GM12878 (cell line): ENCODE data around the gene DLGAP5. TPM values are rescaled to one million over a fixed set of nuclear protein-coding genes. Genes with fewer than 3 reads are reported as not detected.

Experiments used
- ATF2 ChIP-seq: IDR thresholded peaks from 2 replicates; pipeline ENCODE4 v1.6.1; 2012; ENCODE audit warnings: low read length, inconsistent platforms
- BACH1 ChIP-seq: fragments of 450-650 bp; IDR thresholded peaks from 2 replicates; pipeline ENCODE4 v1.6.1; 2017; ENCODE audit warnings: mild to moderate bottlenecking, borderline replicate concordance
- CBX3 ChIP-seq: fragments of 200-600 bp; sonication (generic); IDR thresholded peaks from 2 replicates; pipeline ENCODE4 v1.6.1; 2016; ENCODE audit warnings: low read depth, borderline replicate concordance
- ETV6 ChIP-seq, 2 experiments: fragments of 450-650 bp in 1 of 2; IDR thresholded peaks in 1 of 2; conservative IDR thresholded peaks in 1 of 2; 2 replicates each; pipeline ENCODE4 v1.6.1; 2014; ENCODE audit warnings: antibody characterized with exemption in 1 of 2, borderline replicate concordance in 1 of 2, low read depth in 1 of 2, mild to moderate bottlenecking in 1 of 2, moderate library complexity in 1 of 2
- FOS ChIP-seq: IDR thresholded peaks from 3 replicates; pipeline ENCODE4 v1.6.1; 2011; ENCODE audit warnings: borderline replicate concordance; ENCODE audit not compliant: insufficient read length; ENCODE audit errors: extremely low read depth
- IKZF2 ChIP-seq, 2 experiments: fragments of 450-650 bp; IDR thresholded peaks; 2 replicates each; pipeline ENCODE4 v1.6.1; 2017; ENCODE audit warnings: mild to moderate bottlenecking in 2 of 2, moderate library complexity in 2 of 2
- JUNB ChIP-seq: IDR thresholded peaks from 2 replicates; pipeline ENCODE4 v1.6.1; 2016; ENCODE audit warnings: antibody characterized with exemption, mild to moderate bottlenecking
- KLF5 ChIP-seq: fragments of 450-650 bp; IDR thresholded peaks from 2 replicates; pipeline ENCODE4 v1.6.1; 2014; ENCODE audit warnings: mild to moderate bottlenecking; ENCODE audit not compliant: partially characterized antibody
- LARP7 ChIP-seq: fragments of 450-650 bp; IDR thresholded peaks from 2 replicates; pipeline ENCODE4 v1.6.1; 2017; ENCODE audit warnings: mild to moderate bottlenecking
- MEF2B ChIP-seq: fragments of 450-650 bp; IDR thresholded peaks from 2 replicates; pipeline ENCODE4 v1.6.1; 2018; ENCODE audit warnings: mild to moderate bottlenecking, moderate library complexity; ENCODE audit not compliant: partially characterized antibody, poor library complexity, severe bottlenecking
- MTA2 ChIP-seq: fragments of 450-650 bp; IDR thresholded peaks from 2 replicates; pipeline ENCODE4 v1.6.1; 2016; ENCODE audit warnings: low read depth, mild to moderate bottlenecking, moderate library complexity
- NBN ChIP-seq: fragments of 450-650 bp; IDR thresholded peaks from 2 replicates; pipeline ENCODE4 v1.6.1; 2016
- NKRF ChIP-seq: fragments of 450-650 bp; conservative IDR thresholded peaks from 2 replicates; pipeline ENCODE4 v1.6.1; 2017; ENCODE audit warnings: mild to moderate bottlenecking, moderate library complexity
- RAD21 ChIP-seq: IDR thresholded peaks from 2 replicates; pipeline ENCODE4 v1.6.1; 2011; ENCODE audit warnings: mild to moderate bottlenecking, low read depth, low read length, moderate library complexity; ENCODE audit not compliant: insufficient read depth
- RFX5 ChIP-seq: IDR thresholded peaks from 2 replicates; pipeline ENCODE4 v1.6.1; 2011; ENCODE audit warnings: low read depth, low read length, improper control_type of control experiment
- TARDBP ChIP-seq: IDR thresholded peaks from 2 replicates; pipeline ENCODE4 v1.6.1; 2016; ENCODE audit warnings: borderline replicate concordance
- ZBED1 ChIP-seq: IDR thresholded peaks from 2 replicates; pipeline ENCODE4 v1.6.1; 2016; ENCODE audit warnings: borderline replicate concordance
- ZBTB4 ChIP-seq: fragments of 450-650 bp; formaldehyde crosslinking; IDR thresholded peaks from 2 replicates; pipeline ENCODE4 v1.4.0; 2022; ENCODE audit warnings: mild to moderate bottlenecking, moderate library complexity
- ZBTB40 ChIP-seq: fragments of 450-650 bp; IDR thresholded peaks from 2 replicates; pipeline ENCODE4 v1.6.1; 2016; ENCODE audit warnings: mild to moderate bottlenecking, moderate library complexity, borderline replicate concordance
- ZNF622 ChIP-seq: fragments of 450-650 bp; IDR thresholded peaks from 2 replicates; pipeline ENCODE4 v1.6.1; 2017; ENCODE audit warnings: mild to moderate bottlenecking, inconsistent platforms
- polyA plus RNA-seq, 11 experiments: library from polyadenylated mRNA; depleted of rRNA in 4 of 11; unstranded in 6 of 11; stranded (reverse) in 5 of 11; fragments of >200 nt; fragmentation: Nextera tagmentation in 4 of 11; fragmentation: Illumina TruSeq in 1 of 11; extraction: Ambion mirVana in 4 of 11; extraction: Trizol in 1 of 11; gene quantifications; 1 replicate in 1 of 11; 2 replicates in 10 of 11; pipeline versions ENCODE4 v1.2.1 to v1.2.3, GENCODE V29; 2011 to 2016; ENCODE audit warnings: inconsistent platforms in 2 of 11, missing spikeins in 2 of 11, low read depth in 1 of 11
- total RNA-seq, 4 experiments: library from RNA; depleted of rRNA in 3 of 4; stranded (reverse); fragments of >200 nt in 3 of 4; fragmentation: Illumina TruSeq in 1 of 4; extraction: Trizol in 1 of 4; gene quantifications; 2 replicates each; pipeline versions ENCODE4 v1.2.1 to v1.2.3, GENCODE V29; 2013 to 2021

Gene DLGAP5
- total and polyA plus RNA-seq, 10 of the 15 experiments (the other 5 are each of a cell fraction or from before 2014, with no cell fraction given) = 40.9 to 106 (median 67.6) TPM

GRCh38 chr14:55129428-55130195 is 61.8 kb downstream of the DLGAP5 start (continued):
- no peak for TF ChIP-seq ATF2
- no peak for TF ChIP-seq CBX3
- TF ChIP-seq MEF2B = no peak
- TF ChIP-seq JUNB = no peak
- TF ChIP-seq TARDBP = no peak
- TF ChIP-seq RAD21 = no peak
- no peak for TF ChIP-seq NBN
- TF ChIP-seq IKZF2 (IDR thresholded peaks at IDR 0.05) = no peak
- TF ChIP-seq LARP7 = 0 out of 2 replicates have a peak, but pooled peaks have one; percentile 10
- TF ChIP-seq ZBTB40 = no peak
- no peak for TF ChIP-seq ZBED1
- peak; percentile 30; the same call in 1 of the 2 replicates for TF ChIP-seq MTA2
- TF ChIP-seq BACH1 = 0 out of 2 replicates have a peak, but pooled peaks have one; percentile 39
- TF ChIP-seq RFX5 = no peak
- TF ChIP-seq ETV6 (conservative IDR thresholded peaks at IDR 0.05 in 1 of 2, IDR thresholded peaks at IDR 0.05 in 1 of 2; ENCODE audit: borderline replicate concordance in 1 of 2, low read depth in 1 of 2) = no peak
- TF ChIP-seq KLF5 = peak; percentile 17
- no peak for TF ChIP-seq FOS
- TF ChIP-seq ZNF622 = no peak
- no peak for TF ChIP-seq ZBTB4 (CRISPR knock-in tag)
- no peak for TF ChIP-seq NKRF
